Measurements from ENCODE around the gene WWC2.

The WWC2 gene

DNA sequence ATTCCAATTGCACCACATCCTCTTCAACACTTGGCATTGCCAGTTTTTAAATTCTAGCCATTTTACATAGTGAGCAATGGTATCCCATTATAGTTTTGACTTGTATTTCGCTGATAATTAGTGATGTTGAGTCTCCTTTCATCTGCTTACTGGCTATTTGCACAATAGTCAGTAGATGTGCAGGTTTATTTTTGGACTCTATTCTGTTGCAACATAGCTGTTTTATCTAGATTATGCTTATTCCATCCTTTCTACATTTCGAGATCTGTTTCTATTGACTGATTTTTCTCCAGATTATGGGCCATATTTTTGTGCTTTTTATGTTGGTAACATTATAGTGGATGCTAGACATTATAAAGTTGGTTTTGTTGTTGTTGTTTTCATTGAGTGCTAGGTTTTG is 106.1 kb downstream of the WWC2 start:
- H3K4me3 Mint-ChIP-seq, result no peak overlapping the region
- H3K4me1 Mint-ChIP-seq, result peaks cover 26% of the 10 kb centered on the region
- H3K9me3 Mint-ChIP-seq, result no peaks in the 10 kb centered on the region
- no peak for TF ChIP-seq CTCF (IDR thresholded peaks at IDR 0.05)
- no peaks in the 10 kb centered on the region for H3K27me3 Mint-ChIP-seq (ENCODE audit: low read depth, poor library complexity)
- H3K27ac Mint-ChIP-seq, result no peak overlapping the region
- peaks cover 77% of the 10 kb centered on the region for H3K36me3 Mint-ChIP-seq (ENCODE audit: low read depth)
- no peak for DNase-seq

DNA sequence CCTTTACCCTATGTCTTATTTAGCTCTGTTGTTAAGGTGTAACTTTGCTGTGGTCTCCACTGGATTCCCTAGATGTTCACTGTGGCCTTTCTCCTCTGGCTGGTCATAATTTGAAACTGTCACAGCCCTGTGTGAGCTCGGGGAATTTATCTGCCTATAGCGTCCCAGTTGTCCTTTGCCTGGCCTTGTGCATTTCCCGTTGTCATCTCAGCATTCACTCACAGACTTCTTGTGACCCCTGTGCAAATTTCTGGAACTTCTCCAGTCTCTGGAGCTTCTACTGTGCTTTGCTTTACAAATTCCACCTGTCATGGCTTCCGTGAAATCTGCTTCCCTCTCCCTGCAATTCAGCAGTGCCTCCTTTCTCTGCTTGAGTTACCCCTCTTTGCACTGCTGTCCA is 106.7 kb downstream of the WWC2 start:
- Mint-ChIP-seq H3K36me3 (ENCODE audit: low read depth) (peaks cover 73% of the 10 kb centered on the region), H3K4me3 (no peak overlapping the region), H3K27ac (no peak overlapping the region), H3K4me1 (peaks cover 26% of the 10 kb centered on the region), H3K27me3 (ENCODE audit: low read depth, poor library complexity) (no peaks in the 10 kb centered on the region), H3K9me3 (no peaks in the 10 kb centered on the region)
- DNase-seq, result no peak
- no peak for TF ChIP-seq CTCF (IDR thresholded peaks at IDR 0.05)

DNA sequence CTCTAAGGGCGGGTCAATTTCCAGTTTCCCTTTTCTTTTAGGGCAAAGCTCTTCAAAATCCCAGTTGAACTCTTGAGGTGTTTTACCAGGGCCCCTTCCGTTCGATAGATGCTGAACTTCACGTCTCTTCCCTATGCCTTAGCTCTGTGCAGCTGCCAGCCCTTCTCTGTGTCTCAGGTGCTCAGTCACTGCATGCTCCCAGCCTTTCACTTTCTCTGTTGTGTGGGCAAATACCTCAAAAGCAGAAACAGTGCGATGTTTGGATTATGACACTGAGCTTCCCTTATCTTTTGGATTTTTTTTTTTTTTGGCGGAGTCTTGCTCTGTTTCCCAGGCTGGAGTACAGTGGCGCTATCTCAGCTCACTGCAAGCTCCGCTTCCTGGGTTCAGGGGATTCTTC is 112.5 kb downstream of the WWC2 start:
- no peak overlapping the region for H3K27ac Mint-ChIP-seq
- H3K4me3 Mint-ChIP-seq, result no peak overlapping the region
- TF ChIP-seq CTCF (IDR thresholded peaks at IDR 0.05), result no peak
- no peaks in the 10 kb centered on the region for H3K9me3 Mint-ChIP-seq
- H3K36me3 Mint-ChIP-seq (ENCODE audit: low read depth), result peaks cover 30% of the 10 kb centered on the region
- H3K4me1 Mint-ChIP-seq, result peaks cover 5% of the 10 kb centered on the region
- no peak for DNase-seq
- no peaks in the 10 kb centered on the region for H3K27me3 Mint-ChIP-seq (ENCODE audit: low read depth, poor library complexity)

DNA sequence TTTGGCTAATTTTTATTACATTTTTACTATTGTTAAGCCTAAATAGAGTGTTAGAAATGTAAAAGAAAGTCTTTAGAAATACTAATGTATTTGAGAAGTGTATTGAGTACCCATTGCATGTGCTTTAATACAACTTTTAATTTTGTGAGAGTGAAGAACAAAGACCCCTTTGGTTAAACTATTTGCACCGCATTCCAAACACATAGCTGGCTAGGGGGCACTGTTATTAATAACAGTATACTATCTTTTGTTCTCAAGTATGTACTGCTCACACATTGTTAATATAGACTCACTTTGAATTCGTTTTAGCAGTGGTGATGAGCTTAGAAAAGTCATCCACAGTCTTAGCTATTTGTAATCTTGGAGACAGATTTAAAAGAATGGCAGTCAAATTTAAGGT is 114.9 kb downstream of the WWC2 start:
- DNase-seq, result no peak
- no peak for TF ChIP-seq CTCF (IDR thresholded peaks at IDR 0.05)
- Mint-ChIP-seq H3K27me3 (ENCODE audit: low read depth, poor library complexity) (no peaks in the 10 kb centered on the region), H3K36me3 (ENCODE audit: low read depth) (peaks cover 29% of the 10 kb centered on the region), H3K27ac (no peak overlapping the region), H3K4me1 (no peaks in the 10 kb centered on the region), H3K9me3 (no peaks in the 10 kb centered on the region), H3K4me3 (no peak overlapping the region)

DNA sequence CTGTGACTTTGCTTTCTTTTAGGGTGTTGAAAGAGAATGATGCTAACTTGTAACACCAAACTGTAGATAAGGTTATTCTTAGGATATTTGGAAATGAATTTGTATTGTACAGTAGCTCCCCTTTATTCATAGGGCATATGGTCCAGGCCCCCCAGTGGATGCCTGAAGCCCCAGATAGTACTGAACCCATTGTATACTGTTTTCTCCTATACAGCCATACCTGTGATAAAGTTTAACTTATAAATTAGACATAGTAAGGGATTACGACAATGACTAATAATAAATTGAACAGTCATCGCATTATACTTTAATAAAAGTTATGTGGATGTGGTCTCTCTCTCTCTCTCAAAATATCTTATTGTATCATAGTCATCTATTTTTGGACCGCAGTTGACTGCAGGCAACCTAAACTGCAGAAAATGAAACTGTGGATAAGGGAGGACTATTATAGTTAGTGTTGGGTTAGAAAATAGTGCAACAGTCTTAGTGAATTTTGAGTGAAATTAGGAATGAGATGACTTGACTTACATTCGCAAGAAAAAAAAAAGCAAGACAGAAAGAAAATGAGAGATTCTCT is 115.9 kb downstream of the WWC2 start:
- no peak overlapping the region for H3K27ac Mint-ChIP-seq
- H3K4me3 Mint-ChIP-seq, result no peak overlapping the region
- TF ChIP-seq CTCF (IDR thresholded peaks at IDR 0.05), result no peak
- no peaks in the 10 kb centered on the region for H3K27me3 Mint-ChIP-seq (ENCODE audit: low read depth, poor library complexity)
- no peak for DNase-seq
- H3K36me3 Mint-ChIP-seq (ENCODE audit: low read depth), result peaks cover 30% of the 10 kb centered on the region
- no peaks in the 10 kb centered on the region for H3K4me1 Mint-ChIP-seq
- H3K9me3 Mint-ChIP-seq, result no peaks in the 10 kb centered on the region

DNA sequence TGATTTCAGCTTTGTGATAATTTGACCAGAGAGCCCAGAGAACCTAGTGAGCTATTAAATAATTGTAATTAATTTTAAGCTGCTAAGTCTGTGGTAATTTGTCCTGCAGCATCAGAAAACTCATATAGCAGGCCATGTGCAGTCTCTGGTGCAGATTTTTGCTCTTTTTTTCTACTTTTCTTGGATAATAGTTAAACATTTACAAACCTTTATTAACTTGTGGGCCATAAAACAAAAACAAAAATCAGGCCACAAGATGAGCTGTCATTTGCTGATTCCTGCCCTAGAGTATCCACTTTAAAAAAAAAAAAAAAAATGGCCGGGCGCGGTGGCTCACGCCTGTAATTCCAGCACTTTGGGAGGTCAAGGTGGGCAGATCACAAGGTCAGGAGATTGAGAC is 121.2 kb downstream of the WWC2 start:
- no peaks in the 10 kb centered on the region for H3K27me3 Mint-ChIP-seq (ENCODE audit: low read depth, poor library complexity)
- DNase-seq, result no peak
- H3K9me3 Mint-ChIP-seq, result no peaks in the 10 kb centered on the region
- H3K4me3 Mint-ChIP-seq, result no peak overlapping the region
- H3K36me3 Mint-ChIP-seq (ENCODE audit: low read depth), result peaks cover 53% of the 10 kb centered on the region
- no peak overlapping the region for H3K27ac Mint-ChIP-seq
- no peaks in the 10 kb centered on the region for H3K4me1 Mint-ChIP-seq
- no peak for TF ChIP-seq CTCF (IDR thresholded peaks at IDR 0.05)

All from nephron progenitor cell (in vitro differentiated cells).